ENCODE data around the gene NINL. TPM values are rescaled to one million over a fixed set of nuclear protein-coding genes. Genes with fewer than 3 reads are reported as not detected.

The NINL gene
- total RNA-seq, 6 experiments from 2014 or later: 3.6 to 16.0 (median 7.1) TPM

DNA sequence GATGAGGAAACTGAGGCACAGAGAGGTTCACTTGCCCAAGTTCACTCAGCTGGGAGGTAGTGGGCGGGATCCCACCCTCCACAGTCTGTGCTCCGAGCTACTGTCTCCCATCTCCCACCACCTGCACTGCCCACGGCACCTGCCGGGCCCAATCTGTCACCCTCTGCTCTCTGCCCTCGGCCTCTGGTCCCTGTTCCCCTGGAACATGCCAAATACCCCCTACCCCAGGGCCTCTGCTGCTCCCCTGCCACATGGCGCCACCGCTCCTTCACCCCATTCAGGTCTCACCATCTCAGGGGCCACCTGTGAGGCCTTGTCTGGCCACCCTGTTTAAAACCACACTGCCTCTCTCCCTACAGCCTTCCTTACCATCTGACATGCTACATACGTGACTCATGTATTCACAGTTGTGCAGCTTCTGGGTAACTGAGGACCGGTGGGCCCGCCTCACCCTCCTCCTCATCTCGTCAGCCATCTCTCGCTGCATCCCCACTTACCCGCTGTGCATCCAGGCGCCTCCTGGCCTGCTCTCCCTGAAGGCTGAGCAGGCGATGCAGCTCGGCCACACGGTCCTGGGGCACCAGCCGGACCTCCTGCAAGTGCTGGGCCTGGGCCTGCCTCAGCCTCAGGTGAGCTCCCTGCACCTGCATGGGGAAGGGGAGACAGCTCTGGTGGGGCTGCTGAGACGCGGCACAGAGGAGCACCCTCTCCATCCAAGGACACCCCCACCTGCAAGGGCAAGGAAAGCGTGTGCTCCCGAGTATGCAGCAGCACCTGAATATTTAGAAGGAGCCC is 127.2 kb downstream of the NINL start:
- intact Hi-C loops (cut with DNase I): no loop called here
- ATAC-seq (no peak), DNase-seq (no peak)
- Histone ChIP-seq H3K4me3 (no peak overlapping the region), H3K4me1 (no peaks in the 10 kb centered on the region), H3K36me3 (peaks cover 0 to 22% (median 3%) of the 10 kb centered on the region in 4 donors), H3K9me3 (no peaks in the 10 kb centered on the region), H3K27ac (no peak overlapping the region), H3K27me3 (no peaks in the 10 kb centered on the region)
- no peak for TF ChIP-seq POLR2A (IDR thresholded peaks at IDR 0.05)
- TF ChIP-seq, protein P1, sequence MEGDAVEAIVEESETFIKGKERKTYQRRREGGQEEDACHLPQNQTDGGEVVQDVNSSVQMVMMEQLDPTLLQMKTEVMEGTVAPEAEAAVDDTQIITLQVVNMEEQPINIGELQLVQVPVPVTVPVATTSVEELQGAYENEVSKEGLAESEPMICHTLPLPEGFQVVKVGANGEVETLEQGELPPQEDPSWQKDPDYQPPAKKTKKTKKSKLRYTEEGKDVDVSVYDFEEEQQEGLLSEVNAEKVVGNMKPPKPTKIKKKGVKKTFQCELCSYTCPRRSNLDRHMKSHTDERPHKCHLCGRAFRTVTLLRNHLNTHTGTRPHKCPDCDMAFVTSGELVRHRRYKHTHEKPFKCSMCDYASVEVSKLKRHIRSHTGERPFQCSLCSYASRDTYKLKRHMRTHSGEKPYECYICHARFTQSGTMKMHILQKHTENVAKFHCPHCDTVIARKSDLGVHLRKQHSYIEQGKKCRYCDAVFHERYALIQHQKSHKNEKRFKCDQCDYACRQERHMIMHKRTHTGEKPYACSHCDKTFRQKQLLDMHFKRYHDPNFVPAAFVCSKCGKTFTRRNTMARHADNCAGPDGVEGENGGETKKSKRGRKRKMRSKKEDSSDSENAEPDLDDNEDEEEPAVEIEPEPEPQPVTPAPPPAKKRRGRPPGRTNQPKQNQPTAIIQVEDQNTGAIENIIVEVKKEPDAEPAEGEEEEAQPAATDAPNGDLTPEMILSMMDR (IDR thresholded peaks at IDR 0.05): no peak
- 93% methylated on average over 14 of the region's 22 CpGs for WGBS (ENCODE audit: insufficient coverage, low coverage, low lambda C conversion rate, missing lambda C conversion rate)

DNA sequence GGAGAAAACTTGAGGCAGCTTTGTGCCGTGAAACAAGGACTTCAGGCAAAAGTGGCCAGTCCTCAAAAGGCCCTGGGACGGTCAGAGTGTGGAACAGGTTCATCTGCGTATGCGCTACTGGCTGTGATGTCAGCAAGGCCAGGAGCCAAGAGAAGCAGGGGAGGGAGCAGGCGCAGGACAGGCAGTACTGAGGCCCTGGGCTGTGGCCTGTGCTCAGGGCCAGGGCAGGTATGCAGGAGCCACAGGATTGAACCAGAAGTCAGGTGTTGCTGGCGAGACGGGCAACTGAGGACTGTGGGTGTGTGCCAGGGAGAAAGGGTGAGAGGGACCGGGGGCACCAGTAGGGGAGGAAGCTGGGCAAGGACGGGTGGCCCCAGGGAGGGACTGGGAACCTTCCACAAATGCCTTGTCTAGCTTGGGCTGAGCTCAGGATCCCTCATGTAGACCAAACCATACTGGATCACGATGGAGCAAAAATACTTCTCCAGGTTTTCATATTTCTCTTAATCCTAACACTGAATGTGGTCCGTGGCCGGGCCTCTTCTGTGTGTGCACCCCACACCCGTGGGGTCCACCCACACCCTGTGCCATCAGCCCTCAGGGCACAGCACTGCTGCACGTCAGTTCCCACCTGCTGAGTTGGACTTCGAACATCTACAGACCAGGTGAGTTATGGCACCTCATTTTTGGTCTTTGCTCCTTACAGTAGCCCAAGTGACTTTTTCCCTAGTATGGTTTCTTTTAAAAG is 131.0 kb downstream of the NINL start:
- no peak for TF ChIP-seq POLR2A (IDR thresholded peaks at IDR 0.05)
- TF ChIP-seq, protein P1 (IDR thresholded peaks at IDR 0.05): no peak
- Histone ChIP-seq H3K36me3 (peaks cover 0 to 17% (median 3%) of the 10 kb centered on the region in 4 donors), H3K9me3 (no peaks in the 10 kb centered on the region), H3K4me1 (no peaks in the 10 kb centered on the region), H3K4me3 (no peak overlapping the region), H3K27ac (no peak overlapping the region), H3K27me3 (no peaks in the 10 kb centered on the region)
- ATAC-seq: peak in 1 of 4 donors; percentile 19
- 94% methylated on average over 7 of the region's 15 CpGs for WGBS (ENCODE audit: insufficient coverage, low coverage, low lambda C conversion rate, missing lambda C conversion rate)
- DNase-seq: peak in 1 of 3 donors; percentile 17
- intact Hi-C loops (cut with DNase I): no loop called here

GRCh38 chr20:25453035-25453810 is 132.1 kb downstream of the NINL start:
- WGBS (ENCODE audit: insufficient coverage, low coverage, low lambda C conversion rate, missing lambda C conversion rate): 84% methylated on average over 9 of the region's 25 CpGs
- TF ChIP-seq, protein P1 (IDR thresholded peaks at IDR 0.05): no peak
- TF ChIP-seq POLR2A (IDR thresholded peaks at IDR 0.05): no peak
- DNase-seq: no peak

GRCh38 chr20:25452333-25452732 is 133.0 kb downstream of the NINL start:
- H3K36me3 ChIP-seq: peaks cover 0 to 13% (median 3%) of the 10 kb centered on the region in 4 donors
- H3K27ac ChIP-seq: no peak overlapping the region
- ATAC-seq: no peak
- H3K27me3 ChIP-seq: no peaks in the 10 kb centered on the region
- H3K4me1 ChIP-seq: no peaks in the 10 kb centered on the region
- no peaks in the 10 kb centered on the region for H3K9me3 ChIP-seq
- DNase-seq: no peak
- no peak overlapping the region for H3K4me3 ChIP-seq
- WGBS (ENCODE audit: insufficient coverage, low coverage, low lambda C conversion rate, missing lambda C conversion rate): 82% methylated on average over 6 of the region's 6 CpGs
- intact Hi-C loops (cut with DNase I): no loop called here
- TF ChIP-seq, protein P1 (IDR thresholded peaks at IDR 0.05): no peak
- no peak for TF ChIP-seq POLR2A (IDR thresholded peaks at IDR 0.05)

More at GRCh38 chr20:25453035-25453810, 132.1 kb downstream of the NINL start:
- H3K27ac ChIP-seq: no peak overlapping the region
- no peaks in the 10 kb centered on the region for H3K27me3 ChIP-seq
- no peak for ATAC-seq
- peaks cover 0 to 16% (median 3%) of the 10 kb centered on the region in 4 donors for H3K36me3 ChIP-seq
- H3K9me3 ChIP-seq: no peaks in the 10 kb centered on the region
- no peaks in the 10 kb centered on the region for H3K4me1 ChIP-seq
- intact Hi-C loops (cut with DNase I): no loop called here
- H3K4me3 ChIP-seq: no peak overlapping the region

Data from right lobe of liver (tissue), 6 donors.